Inflammatory macrophage treated with lipopolysaccharide for 1 hour (primary cell): ENCODE results near the gene WNT7B.

Experiments used
- DNase-seq, 2 donors: peaks; one replicate each; pipeline ENCODE4 v3.0.0-alpha.2; 2020 to 2022

The WNT7B gene

DNA sequence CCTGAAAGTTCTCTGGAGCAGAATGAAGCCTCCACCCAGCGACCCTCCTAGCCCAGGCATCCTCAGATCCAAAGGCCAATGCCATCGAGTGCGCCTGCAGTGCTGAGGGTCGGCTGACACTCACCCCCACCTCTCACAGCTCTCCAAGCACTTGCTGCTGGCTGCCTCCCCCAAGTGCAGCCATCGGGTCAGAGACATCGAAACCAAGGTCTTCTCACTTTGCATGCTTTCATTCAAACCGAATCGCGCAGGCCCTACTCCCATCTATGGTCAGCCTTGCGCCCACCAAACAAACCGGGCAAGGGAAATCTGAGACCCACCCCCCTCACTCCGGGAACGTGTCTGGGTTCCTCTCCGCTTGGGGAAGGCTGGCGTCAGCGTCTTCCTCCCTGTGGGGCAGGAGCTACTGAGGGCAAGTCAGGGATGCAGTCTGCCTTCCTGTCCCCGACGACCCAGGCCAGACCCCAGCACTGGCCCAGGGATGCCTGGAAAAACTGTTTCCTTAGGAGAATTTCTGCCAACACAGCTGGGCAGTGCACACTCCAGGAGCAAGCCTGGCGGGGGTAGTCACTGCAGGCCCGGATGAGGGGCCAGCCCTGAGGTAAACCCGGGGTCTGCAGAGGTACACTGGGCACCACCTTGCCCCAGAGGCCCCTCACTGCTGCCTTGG is 7.0 kb downstream of the WNT7B start:
- no peak for DNase-seq

DNA sequence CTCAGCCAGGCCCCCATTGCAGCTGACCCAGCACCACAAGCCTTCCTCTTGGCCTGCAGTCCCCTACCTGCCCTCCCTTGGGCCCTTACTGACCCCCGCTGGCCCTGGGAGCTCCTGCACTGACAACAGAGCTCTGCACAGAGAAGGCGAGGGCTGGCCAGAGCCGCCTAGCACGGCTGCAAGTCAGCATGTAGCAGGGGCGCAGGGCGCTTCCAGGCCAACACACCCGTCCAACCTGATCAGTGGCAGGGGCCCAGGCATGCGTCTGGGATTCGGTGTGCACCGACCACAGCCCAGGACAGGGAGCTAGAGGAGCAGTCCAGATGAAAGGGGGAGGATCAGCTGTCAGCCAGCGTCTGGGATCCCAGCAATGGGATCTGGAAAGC is 7.6 kb downstream of the WNT7B start:
- no peak for DNase-seq

DNA sequence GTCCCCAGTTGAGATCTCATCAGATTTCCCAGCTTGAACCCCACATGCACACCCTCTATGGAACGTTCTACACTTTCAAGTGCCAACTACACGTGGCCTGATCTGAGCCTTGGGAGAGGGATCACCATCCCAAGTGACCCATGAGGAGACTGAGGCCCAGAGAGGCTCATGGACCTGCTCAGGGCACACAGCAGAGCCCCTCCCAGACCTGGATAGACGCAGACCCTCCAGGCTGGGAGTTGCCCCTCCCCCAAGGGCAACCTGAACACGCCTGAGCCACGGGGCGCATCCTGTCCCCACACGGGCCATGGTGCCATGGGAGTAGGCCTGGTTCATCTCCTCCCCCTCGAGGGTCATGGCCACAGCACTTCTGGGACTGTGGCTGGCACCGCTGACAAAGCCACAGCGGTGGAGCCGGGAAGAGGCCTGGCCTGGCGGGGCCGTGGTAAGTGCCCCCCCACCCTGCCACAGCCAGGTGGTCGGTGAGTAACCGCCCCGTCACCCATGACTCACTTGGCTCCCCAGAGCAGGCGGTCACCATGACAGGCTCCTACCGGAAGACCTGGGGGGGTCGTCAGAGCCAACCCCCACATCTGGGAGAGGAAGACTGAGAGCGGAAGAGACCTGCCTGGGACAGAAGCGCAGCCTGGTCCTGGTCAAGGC is 8.1 kb downstream of the WNT7B start:
- DNase-seq, result no peak

DNA sequence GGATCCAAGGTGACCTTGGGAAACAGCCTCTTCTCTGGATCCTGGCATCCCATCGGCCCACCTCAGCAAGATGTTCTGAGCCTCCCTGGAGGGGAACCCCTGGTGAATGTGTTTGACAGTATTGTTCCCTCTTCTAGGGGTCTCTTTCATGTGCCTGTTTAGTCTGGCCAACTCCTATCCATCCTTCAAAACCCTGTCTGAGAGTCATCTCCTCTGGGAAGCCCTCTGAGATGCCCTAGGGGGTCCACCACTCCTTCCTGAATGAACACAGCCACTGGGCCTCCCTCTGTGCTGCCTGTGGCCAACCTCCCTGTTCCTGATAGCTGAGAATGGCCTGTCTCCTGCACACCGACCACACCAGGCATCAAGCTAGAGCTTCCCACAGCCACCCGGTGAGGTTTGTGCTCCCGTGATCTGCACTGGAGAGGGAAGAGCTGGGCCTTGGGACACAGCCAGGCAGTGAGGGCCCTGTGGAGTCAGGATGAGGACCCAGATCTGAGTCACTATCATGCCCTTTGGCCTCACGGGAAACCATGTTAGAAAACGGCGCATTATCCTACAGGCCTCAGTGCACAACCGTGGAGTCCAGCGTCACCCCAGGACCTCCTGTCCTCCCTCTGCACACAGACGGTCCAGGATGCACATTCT is 8.8 kb downstream of the WNT7B start:
- DNase-seq, result no peak

DNA sequence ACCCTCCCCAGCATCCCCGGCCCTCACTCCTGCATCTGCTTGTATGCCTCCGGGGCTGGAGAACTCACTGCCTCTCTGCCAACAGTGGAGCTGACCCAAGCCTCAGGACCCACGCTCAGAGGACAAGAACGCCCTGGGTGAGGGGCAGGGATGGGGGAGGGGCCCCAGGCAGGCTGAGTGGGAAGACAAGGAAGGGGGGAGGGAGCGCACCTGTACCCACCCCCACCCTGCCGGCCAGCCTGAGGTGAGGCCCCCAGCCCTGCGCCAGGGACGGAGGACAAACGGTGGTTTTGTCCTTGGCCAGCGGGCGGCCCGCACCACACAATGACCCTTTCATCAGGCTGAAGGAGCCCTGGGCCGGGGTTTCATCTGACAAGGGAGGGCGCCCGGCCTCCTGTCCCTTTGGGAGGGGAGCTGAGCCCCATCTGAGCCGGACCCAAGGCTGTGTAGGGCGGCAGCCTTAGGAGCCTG is 10.0 kb downstream of the WNT7B start:
- no peak for DNase-seq

DNA sequence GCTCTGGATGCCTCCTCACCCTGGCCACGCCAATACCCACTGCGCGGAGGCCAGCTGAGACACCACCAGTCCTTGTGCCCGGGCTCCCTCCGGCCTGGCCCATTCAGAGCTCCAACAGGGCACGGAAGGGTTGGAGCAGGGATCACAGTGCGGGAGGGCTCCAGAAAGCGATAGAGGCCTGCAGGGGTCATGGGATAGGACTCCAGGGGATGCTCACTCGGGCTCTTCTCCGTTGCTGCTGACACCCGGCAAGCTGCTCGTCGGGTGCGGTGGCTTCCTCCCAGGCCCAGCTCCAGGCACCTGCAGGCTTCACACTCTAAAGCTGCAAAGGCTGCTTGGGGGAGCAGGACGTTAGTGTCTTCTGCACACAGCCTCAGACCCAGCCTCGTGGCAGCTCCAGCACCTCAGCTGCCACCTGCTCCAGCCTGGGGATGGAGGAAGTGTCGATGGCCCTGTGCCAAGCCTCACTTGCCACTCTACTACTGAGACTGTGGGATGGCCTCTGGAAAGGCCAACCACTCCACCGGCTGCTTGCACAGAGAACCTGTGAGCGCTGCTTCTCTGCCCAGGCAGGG is 10.6 kb downstream of the WNT7B start:
- no peak for DNase-seq

DNA sequence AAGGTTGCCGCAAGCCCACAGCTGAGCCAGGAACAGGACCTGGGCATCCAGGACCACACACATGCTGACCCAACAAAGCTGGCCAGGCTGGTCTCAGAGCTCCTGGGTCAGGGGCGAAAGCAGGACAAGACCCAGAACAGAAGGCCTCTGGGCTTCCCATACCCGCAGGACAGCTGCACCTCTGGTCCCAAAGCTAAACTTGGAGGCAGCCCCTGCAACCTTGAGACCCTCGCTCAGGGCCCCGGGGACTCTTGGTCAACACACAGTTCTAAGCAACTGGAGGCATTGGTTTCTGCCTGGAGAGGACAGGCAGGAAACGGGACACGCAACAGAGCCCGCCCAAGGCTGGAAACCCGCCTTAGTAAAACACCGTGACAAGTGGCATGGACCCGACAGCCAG is 11.4 kb downstream of the WNT7B start:
- no peak for DNase-seq

DNA sequence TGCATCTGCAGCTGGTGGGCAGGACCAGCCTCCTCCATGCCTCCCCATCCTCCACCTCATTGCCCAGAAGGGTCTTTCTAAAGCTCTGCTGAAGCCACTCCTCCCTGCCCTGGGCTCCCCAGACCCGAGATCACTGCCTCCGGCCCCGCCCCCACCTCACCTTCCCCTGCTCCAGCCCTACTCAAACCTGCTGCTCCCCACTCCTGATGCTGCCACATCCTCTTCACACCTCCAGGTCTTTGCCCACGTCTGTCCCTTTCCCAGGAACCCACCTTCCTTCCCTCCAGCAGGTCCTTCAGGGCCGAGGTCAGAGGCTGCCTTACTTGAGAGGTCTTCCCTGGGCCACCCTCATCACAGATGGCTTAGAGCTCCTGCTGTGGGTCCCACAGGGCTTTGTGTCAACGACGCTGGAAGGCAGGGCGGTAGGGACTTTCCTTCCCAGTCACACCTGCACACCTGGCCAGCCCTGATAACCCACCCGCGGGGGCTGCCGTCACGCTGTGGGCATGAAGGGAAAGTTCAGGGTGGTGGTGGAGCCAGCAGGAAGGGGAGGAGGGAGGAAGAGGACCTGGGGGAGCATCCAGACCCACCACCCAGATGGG is 11.9 kb downstream of the WNT7B start:
- DNase-seq, result no peak

DNA sequence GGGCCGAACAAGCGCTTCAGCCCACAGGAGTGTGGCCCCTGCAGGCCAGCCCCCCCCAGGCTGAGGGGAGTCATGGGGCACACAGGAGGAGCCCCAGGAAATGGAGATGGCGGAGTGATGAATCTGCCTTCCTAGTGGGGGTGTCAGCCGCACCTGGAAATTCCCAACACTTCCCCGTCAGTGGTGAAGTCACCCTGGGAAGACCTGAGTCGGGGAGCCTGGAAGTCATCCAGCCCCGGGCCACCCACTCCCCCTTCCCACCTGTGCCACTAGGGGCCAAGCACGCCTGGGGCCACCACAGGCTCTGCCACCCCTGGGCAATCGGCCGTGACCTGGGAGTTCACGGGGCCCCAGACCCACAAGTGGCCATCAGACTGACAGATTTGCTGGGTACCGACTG is 12.6 kb downstream of the WNT7B start:
- no peak for DNase-seq

DNA sequence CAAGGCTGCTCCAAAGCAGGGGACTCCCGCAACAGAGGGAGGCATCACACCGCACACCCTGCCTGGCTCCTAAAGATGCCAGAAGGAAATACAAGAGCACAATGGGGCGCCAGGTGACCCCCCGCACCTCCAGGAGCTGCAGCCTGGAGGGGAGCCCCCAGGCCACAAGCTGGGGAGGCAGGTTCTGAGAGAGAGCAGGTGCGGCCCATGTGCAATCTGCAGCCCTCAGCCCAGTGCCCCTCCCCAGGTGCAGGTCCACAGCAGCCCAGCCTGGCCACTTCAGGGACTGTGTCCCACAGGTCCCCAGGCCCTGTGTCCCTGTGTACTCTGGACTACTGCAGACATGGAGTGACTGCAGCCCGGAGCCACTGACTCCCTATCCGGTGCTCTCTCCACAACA is 13.1 kb downstream of the WNT7B start:
- DNase-seq, result no peak

DNA sequence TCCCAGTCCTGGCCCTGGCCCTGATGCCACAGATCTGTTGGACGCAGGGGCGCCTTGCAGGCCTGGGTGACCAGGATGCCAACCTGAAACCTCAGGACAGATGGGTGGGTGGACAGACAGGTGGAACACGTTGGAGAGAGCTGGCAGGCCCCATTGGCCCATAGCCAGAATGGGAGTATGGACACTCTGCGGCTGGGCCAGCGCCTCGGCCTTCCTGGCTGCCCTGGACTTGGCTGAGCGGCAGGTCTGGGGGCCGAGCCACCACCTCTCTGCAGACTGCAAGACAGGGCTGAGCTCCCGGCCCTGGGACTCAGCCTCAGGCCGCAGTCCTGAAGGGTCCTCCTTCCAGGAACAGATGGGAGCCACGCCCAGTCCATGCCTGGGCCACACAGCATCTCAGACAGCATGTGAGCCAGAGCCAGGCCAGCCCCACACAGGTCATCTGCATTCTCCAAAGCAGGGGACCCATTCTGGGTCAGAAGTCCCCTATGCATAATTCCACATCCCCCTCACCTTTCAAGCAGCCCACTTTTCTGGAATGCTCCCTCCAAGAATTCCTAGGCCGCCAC is 14.1 kb downstream of the WNT7B start:
- no peak for DNase-seq

DNA sequence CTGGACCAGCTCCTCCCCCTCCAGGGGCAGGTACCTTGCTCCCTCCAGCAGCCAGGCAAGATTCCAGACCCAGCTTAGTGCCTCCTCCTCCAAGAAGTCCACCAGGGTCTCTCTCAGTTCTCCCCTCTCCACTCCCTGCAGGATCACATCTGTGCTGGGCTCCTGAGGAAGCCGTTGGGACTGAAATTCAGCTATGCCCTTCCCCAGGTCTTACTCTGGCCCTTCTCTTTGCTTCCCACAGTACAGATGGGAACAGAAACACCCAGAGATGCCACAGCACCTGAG is 14.6 kb downstream of the WNT7B start:
- DNase-seq, result no peak

DNA sequence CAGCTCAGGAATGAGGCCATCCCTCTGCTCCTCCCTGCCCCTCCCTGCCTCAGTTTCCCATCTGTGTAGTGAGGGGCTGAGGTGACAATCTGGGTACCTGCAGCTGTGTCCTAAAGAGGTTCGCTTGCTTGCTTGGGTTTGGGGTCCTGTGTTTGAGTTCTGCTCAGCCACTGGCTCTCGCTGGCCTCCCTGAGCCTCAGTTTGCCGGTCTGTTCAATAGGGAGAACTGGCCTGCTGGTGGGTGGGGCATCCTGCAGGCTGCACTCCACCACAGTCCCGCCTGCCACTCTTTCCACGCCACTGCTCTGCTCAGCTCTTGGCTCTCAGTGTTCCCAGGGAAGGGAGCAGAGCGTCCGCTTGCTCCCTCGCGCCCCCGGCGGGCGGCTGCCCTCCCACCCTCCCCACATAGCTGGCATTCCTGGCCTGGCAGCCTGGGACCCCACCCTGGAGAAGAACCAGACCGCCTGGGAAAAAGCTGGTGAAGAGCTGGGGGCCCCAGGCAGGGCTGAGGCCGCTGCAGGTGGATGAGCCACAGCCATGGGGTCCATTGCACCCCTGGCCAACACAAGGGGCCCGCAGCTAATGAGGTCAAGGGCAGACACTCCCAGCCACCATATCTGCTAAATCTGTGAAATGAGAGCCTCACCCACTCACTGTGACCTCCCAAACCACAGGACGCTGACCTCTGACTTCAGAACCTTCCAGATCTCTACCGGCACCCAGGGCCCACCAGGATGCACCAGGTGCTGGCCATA is 15.1 kb downstream of the WNT7B start:
- DNase-seq, result no peak

DNA sequence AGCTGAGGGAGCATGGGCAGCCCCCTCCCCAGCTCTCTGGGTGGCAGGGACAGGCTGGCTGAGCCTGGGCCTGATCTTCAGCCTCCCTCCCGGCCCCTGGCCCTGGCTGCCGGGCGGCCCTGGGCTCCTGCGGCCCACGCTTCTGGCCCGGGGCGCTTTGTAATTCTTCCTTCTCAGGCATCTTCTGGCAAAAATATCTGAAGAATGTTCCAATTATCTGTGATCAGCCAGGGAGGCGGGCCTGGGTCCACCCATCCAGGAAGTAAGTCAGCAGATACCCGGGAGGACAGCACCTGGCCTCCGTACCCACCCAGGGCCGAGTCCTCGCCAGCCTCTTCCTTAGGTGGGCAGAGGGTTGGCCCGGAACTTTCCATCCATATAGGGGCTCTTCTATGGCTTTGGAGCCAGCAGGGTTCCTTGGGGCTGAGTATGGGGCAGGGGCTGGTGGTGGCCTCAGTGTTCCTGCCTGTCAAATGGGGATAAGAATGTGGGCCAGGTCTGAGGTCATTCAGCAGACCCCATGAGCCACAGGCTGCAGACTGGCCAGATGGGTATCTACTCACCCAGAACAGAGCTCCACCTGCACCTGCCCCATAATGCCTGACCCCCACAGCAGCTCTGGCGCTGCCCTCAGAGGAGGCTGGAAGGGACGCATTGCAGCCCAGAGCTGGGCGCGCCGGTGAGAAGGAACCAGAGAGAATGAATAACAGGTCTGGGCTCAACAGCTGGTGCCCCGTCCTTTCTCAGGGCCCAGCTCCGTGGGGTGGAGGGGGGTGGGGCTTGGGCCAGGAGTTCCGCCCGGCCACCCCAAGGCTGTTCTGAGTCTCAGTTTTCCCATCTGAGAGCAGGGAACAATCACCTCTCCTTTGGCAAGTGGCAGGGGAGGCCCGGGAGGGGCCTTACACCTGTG is 16.2 kb downstream of the WNT7B start:
- DNase-seq, result no peak

DNA sequence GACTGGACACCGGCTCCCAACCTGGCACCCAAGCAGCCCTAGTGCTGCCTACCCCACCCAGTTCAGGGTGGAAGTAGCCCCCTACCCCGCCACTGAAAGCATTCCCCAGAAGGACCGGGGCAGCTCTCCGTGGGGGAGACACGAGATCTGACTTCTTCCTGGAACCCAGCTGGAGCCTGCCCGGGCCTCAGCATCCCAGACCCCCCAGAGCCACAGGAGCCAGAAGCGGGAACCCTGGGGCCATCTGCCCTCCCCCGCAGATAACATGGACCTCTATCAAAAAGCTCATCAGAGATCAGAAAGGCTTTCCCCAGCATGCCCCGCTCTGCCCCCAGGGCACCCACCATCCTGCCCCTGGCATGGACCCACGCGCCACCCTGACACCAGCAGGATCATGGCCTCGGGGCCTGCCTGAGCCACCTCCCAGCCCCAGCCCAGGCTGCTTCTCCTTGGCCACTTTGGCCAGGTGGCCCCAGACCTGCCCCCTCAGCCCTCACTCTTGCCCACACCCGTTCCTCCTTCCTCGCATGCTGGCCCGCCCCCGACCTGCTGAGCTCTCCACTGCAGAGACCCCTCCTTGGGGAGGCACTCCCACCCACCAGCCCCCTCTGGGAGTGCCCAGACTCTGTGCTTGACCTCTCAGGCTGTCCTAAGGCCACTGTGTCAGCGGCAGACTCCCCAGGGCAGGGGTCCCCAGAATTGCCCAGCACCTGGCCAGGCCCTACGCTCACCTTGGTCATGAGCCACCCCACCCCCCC is 17.1 kb downstream of the WNT7B start:
- DNase-seq, result no peak

DNA sequence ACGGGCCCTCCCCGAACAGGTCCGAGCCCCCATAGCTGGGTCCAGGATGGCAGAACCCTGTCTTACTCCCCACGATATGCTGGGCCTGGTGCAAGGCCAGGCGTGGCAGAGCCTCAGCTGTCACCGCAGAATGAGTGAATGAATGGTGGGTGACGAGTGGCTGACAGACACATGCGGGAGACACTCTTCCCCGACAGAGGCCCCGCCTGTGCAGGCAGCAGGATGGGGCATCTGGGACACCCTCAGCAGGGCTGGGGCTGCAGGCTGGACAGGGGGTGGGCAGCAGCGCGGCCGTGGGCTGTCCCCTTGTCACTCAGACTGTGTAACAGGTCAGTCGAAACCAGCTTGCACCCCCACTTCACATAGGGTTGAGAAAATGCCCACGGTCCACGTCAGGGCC is 18.0 kb downstream of the WNT7B start:
- DNase-seq, result no peak

DNA sequence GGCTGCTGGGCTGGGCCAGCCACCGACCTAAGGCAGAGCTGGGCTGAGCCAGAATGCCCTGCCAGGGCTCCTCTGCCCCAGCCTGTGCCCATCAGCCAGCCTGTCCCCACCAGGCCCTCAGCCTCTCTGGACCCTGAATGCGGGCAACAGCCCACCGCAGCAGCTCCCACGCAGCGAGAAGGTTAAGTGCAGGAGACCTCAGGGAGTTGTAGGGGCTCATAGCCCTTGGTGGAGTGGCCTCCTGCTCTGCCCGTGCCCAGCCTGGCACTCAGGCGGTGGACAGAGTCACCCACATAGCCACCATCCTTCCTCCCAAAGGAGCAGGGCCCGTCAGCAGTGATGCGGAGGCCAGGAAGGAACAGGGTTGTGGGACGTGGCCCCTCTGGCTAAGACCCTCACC is 19.1 kb downstream of the WNT7B start:
- DNase-seq, result no peak

DNA sequence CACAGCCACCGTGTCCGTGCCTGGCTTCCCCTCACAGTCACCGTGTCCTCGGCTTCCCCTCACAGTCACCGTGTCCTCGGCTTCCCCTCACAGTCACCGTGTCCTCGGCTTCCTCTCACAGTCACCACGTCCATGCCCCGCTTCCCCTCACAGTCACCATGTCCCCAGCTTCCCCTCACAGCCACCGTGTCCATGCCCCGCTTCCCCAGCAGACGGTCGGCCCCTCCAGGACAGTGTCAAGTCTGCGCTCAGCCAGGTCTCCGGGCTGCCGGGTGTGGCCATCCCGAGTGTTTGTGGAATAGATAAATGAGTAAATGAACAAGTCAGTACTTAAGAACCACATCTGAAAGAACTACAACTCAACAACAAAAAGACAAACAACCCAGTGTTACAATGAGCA is 23.8 kb downstream of the WNT7B start:
- DNase-seq, result no peak

DNA sequence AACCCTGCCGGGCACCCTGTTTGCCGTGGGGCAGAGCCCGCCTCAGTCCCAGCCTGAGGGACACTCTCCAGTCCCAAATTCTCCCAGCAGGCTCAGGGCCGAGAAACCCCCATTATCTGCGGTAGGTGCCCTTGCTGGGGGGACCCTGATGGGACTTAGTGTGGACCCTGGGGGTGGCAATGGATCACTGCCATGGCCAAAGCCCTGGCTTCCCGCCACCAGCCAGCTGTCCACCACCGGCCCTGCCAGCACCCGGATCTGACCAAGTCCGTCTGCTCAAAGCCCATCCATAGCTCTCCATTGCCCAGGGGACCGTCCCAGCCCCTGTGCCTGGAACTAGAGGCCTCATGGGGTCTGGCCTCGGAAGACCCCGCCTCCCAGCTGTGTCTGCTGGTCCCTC is 24.4 kb downstream of the WNT7B start:
- no peak for DNase-seq

DNA sequence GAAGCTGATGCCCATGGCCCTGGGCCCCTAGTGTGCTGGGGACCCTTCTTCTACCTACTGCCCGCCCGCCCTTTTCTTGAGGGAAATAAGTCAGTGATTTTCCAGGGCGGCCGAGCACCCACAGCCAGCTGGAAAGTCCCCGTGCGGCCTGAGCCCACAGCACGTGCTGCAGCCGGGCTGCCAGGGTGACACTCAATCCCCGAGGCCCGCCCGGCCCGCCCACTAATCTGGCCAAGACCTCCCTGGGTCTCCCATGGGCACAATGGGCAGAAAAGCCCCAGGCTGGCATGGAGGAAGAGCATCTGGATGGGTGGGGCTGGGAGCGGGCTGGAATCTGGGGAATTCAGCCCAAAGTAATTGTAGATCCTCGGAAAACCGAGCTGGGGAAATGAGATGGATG is 24.8 kb downstream of the WNT7B start:
- DNase-seq, result no peak

DNA sequence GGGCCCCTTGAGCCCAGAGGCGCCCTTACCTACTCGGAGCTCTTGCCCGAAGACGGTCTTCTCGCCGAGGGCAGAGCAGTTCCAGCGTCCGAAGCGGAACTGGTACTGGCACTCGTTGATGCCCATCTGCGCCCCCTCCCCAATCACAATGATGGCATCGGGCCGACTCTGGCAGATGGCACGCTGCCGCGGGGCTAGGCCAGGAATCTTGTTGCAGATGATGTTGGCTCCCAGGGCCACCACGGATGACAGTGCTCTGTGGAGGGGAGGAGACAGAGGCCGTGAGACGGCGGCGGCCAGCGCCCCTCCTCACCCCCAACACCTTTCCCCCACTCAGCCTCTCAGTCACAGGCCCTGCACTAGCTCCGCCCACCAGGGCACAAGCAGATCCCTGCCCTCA is 27.1 kb downstream of the WNT7B start:
- no peak for DNase-seq
